Tibial artery (tissue), 4 donors: ENCODE measurements around the gene FNDC11.

ENCODE experiments used
- DNase-seq, 2 donors: peaks; one replicate each; pipeline ENCODE4 v3.0.0-alpha.2; 2019
- H3K27ac ChIP-seq, 2 donors: fragments of 200-600 bp; sonication (generic) in 1 of 2; 1 replicate in 1 of 2; 2 replicates in 1 of 2; pipeline ENCODE4 v1.5.1; 2018 to 2019; ENCODE audit warnings: mild to moderate bottlenecking in 1 of 2
- H3K27me3 ChIP-seq, 2 donors: fragments of 200-600 bp; sonication (generic) in 1 of 2; one replicate each; pipeline versions ENCODE4 v1.5.1 to v1.6.0; 2016 to 2019
- H3K36me3 ChIP-seq, 3 donors: fragments of 200-600 bp; sonication (generic) in 2 of 3; one replicate each; pipeline ENCODE4 v1.5.1; 2016 to 2019; ENCODE audit warnings: mild to moderate bottlenecking in 2 of 3
- H3K4me1 ChIP-seq, 4 donors: fragments of 200-600 bp; sonication (generic) in 2 of 4; 1 replicate in 3 of 4; 2 replicates in 1 of 4; pipeline ENCODE4 v1.5.1; 2016 to 2019
- H3K4me3 ChIP-seq, 2 donors: fragments of 200-600 bp; sonication (generic) in 1 of 2; 1 replicate in 1 of 2; 2 replicates in 1 of 2; pipeline ENCODE4 v1.5.1; 2018 to 2019; ENCODE audit warnings: mild to moderate bottlenecking in 2 of 2
- H3K9me3 ChIP-seq, 3 donors: fragments of 200-600 bp; sonication (generic) in 1 of 3; one replicate each; pipeline ENCODE4 v1.5.1; 2016 to 2019
- CTCF ChIP-seq, 2 experiments: fragments of 200-600 bp in 1 of 2; fragments of 450-650 bp in 1 of 2; IDR thresholded peaks; one replicate each; pipeline ENCODE4 v1.5.1; 2017 to 2019; ENCODE audit warnings: antibody characterized with exemption in 2 of 2, mild to moderate bottlenecking in 1 of 2, moderate library complexity in 1 of 2
- intact Hi-C: fragments of 100-400 bp; cut with DNase I; formaldehyde crosslinking; loops from one replicate; pipeline ENCODE4 v1.15.0; 2023; ENCODE audit warnings: low total_unique reads

FNDC11 gene

GRCh38 chr20:63539441-63540370, 14.3 kb upstream of the FNDC11 start:
- no peak for TF ChIP-seq CTCF (IDR thresholded peaks at IDR 0.05)
- Histone ChIP-seq H3K9me3 (no peaks in the 10 kb centered on the region), H3K4me3 (no peak overlapping the region), H3K27ac (no peak overlapping the region), H3K27me3 (peaks cover 0 to 74% of the 10 kb centered on the region in 2 donors), H3K36me3 (no peaks in the 10 kb centered on the region), H3K4me1 (peaks cover 0 to 30% (median 8%) of the 10 kb centered on the region in 4 donors)
- intact Hi-C loops = loop anchor here (10.0 kb wide), 1 partner anchor 325 kb away; the partner anchor contains the start of genes ABHD16B and TPD52L2
- no peak for DNase-seq

- H3K4me1 ChIP-seq = peaks cover 0 to 26% (median 8%) of the 10 kb centered on the region in 4 donors
- H3K9me3 ChIP-seq = no peaks in the 10 kb centered on the region
- no peaks in the 10 kb centered on the region for H3K36me3 ChIP-seq
- H3K27ac ChIP-seq = no peak overlapping the region
- no peak for DNase-seq
- intact Hi-C loops = no loop called here
- H3K4me3 ChIP-seq = no peak overlapping the region
- H3K27me3 ChIP-seq = peaks cover 0 to 74% of the 10 kb centered on the region in 2 donors
- TF ChIP-seq CTCF (IDR thresholded peaks at IDR 0.05) = no peak
Observed at GRCh38 chr20:63540417-63541186, 13.4 kb upstream of the FNDC11 start.

- Histone ChIP-seq H3K27me3 (peaks cover 0 to 77% of the 10 kb centered on the region in 2 donors), H3K36me3 (no peaks in the 10 kb centered on the region), H3K4me1 (peaks cover 0 to 23% (median 8%) of the 10 kb centered on the region in 4 donors), H3K4me3 (no peak overlapping the region), H3K27ac (no peak overlapping the region), H3K9me3 (no peaks in the 10 kb centered on the region)
- no peak for TF ChIP-seq CTCF (IDR thresholded peaks at IDR 0.05)
- no peak for DNase-seq
- intact Hi-C loops = no loop called here
Observed at GRCh38 chr20:63541371-63541770, 12.6 kb upstream of the FNDC11 start.

GRCh38 chr20:63542031-63542559, 11.9 kb upstream of the FNDC11 start:
- no peak for TF ChIP-seq CTCF (IDR thresholded peaks at IDR 0.05)
- no peak for DNase-seq
- no peak overlapping the region for H3K27ac ChIP-seq
- H3K4me3 ChIP-seq = no peak overlapping the region
- intact Hi-C loops = no loop called here
- no peaks in the 10 kb centered on the region for H3K9me3 ChIP-seq
- H3K27me3 ChIP-seq = peaks cover 0 to 77% of the 10 kb centered on the region in 2 donors
- peaks cover 0 to 16% (median 8%) of the 10 kb centered on the region in 4 donors for H3K4me1 ChIP-seq
- H3K36me3 ChIP-seq = no peaks in the 10 kb centered on the region

- Histone ChIP-seq H3K9me3 (no peaks in the 10 kb centered on the region), H3K36me3 (no peaks in the 10 kb centered on the region), H3K27ac (no peak overlapping the region), H3K27me3 (peaks cover 0 to 77% of the 10 kb centered on the region in 2 donors), H3K4me3 (no peak overlapping the region), H3K4me1 (peaks cover 0 to 14% (median 6%) of the 10 kb centered on the region in 4 donors)
- intact Hi-C loops = no loop called here
- no peak for DNase-seq
- TF ChIP-seq CTCF (IDR thresholded peaks at IDR 0.05) = no peak
Observed at GRCh38 chr20:63542696-63543095, 11.3 kb upstream of the FNDC11 start.
